Activated CD4-positive, alpha-beta T cell treated with anti-CD3 and anti-CD28 coated beads, Interleukin-2, amount 50 U/mL, for 48 hours (primary cell): ENCODE data around the gene FAM228A.

ENCODE experiments used
- DNase-seq, 2 experiments: peaks; one replicate each; pipeline ENCODE4 v3.0.0-alpha.2; 2020

Gene FAM228A

DNA sequence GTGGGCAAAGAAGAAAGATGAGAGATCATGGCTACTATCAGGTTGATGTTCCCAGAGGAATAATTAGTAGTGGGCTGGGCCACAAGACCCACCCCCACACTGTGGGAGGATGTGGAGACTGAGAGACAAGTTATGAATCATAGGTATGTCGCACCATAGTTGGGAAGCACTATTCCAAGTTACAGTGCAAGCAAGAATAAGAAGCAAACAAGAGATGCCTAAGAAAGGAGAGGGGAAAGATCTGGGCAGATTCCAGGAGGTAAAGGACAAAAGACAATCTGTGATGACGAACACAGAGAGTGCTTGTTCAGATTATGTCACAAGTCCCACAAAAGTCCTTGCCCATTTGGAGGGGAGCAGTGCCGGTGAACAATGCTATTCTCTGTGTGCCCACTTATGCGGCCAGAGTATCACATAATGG is 56.6 kb downstream of the FAM228A start:
- no peak for DNase-seq

DNA sequence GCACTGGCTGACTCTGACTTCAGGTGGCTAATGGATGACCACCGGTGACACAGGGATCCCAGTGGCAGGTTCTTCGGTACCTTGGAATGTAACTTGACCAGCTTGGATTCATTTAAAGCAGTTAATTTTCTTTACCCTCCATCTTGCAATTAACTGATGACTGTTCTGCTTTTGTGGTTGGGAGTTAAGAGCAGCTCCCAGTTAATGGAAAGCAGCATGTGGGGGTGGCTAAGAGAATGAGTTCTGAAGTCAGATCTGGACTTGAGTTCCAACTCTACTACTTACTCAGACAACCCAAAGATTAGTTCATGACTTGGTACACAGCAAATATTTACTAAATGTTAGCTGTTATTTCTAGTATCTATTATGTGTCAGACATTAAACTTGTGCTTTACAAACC is 58.5 kb downstream of the FAM228A start:
- DNase-seq, result no peak

DNA sequence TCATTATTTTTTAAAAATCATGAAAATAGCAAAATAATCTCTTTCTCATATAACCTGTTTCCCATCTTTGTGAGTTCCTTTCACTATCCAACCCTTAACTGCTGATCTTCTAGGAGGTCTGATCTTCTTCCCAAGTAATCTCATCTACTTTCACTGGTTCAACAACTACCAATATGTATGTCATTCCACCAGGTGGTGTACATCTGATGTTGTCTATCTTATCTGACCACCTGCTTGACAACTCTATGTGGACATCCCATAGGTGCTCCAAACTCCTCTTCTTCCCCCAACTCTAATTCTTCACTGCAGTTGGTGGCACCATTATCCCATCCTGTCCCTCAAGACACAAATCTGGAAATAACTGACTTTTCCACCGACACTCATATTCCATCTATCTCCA is 62.5 kb downstream of the FAM228A start:
- DNase-seq, result no peak

DNA sequence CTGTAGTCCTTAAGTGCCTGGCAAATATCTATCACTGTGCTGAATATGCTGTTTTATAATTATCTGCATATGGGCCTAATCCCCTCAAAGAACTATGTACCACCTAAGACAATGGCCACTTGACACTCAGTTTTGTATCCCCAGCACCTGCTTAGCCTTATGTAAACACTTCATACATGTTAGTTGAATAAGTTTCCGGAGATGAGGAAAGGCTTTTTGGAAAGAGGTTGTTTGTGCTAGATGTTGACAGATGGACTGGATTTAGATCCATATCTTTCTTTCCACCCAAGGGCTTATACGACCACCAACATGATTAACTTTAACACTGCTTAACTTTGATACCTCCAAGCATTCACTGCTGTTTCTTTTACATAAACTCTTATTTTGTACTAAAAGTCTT is 63.3 kb downstream of the FAM228A start:
- no peak for DNase-seq

DNA sequence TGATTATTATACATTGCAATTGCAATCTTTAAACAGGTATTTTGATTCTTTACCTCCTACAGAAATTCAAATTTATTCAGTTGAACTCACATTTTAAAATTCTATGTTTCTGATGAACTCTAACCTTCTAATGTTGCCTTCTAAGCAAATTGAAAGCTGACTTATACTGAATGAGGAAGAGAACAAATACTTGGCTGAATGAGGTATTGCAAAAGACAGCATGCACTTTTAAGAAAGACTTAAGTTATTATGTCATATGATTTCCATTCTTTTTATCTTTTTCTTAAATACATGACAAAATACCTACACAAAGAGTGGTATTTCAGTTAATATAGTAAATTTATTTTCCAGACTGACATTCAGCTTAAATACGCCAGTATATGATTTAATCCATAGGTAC is 64.7 kb downstream of the FAM228A start:
- no peak for DNase-seq
